GM23248 (cell line): Measurements from ENCODE around the gene SMCO2.

ENCODE experiments used
- EZH2 ChIP-seq: fragments of 200-600 bp; sonication (generic); IDR thresholded peaks from 2 replicates; pipeline ENCODE4 v1.6.1; 2018; ENCODE audit warnings: antibody characterized with exemption, mild to moderate bottlenecking; ENCODE audit not compliant: insufficient read depth, poor library complexity, severe bottlenecking
- EZH2phosphoT487 ChIP-seq: fragments of 200-600 bp; sonication (generic); IDR thresholded peaks from 2 replicates; pipeline ENCODE4 v1.6.1; 2018; ENCODE audit warnings: antibody characterized with exemption, moderate library complexity, mild to moderate bottlenecking, low read depth; ENCODE audit not compliant: insufficient read depth

DNA sequence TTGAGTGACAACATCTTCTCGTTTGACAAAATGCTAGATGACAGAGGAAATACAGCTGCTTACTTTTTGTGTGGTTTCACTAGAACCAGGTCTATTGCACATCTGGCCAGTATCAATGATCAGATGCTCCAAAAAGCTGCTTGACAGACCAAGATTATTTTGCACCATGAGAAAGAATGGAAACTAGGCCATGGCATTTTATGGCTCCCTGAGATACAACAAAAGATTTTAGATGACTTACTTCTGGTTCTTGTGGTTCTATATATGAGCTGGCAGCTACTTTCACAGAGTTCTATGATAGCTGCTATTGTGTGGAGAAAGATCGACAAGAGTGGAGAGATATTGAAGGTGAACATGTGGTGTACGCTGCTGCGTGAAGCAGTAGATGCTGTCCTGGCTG lies 51.6 kb downstream of the SMCO2 start:
- TF ChIP-seq EZH2phosphoT487 = no peak
- TF ChIP-seq EZH2 = no peak
